NCI-H524 treated with DMSO at 0.1 percent for 48 hours (cell line): ENCODE measurements around the gene TJP3.

Source experiments
- DNase-seq: peaks from one replicate; lab custom pipeline; 2025; lab: John Stamatoyannopoulos, UW

TJP3 gene

GRCh38 chr19:3712663-3713611, 4.8 kb downstream of the TJP3 start:
- DNase-seq: no peak

- DNase-seq: no peak
These were observed 8.0 kb downstream of the TJP3 start for GRCh38 chr19:3716147-3716668.

GRCh38 chr19:3719868-3720267, 11.7 kb downstream of the TJP3 start:
- no peak for DNase-seq

GRCh38 chr19:3720349-3720917, 12.2 kb downstream of the TJP3 start:
- DNase-seq: no peak

- DNase-seq: no peak
These were observed 13.1 kb downstream of the TJP3 start for GRCh38 chr19:3721131-3721886.

- no peak for DNase-seq
These were observed 13.8 kb downstream of the TJP3 start for GRCh38 chr19:3721887-3722442.

- DNase-seq: no peak
These were observed 14.4 kb downstream of the TJP3 start for GRCh38 chr19:3722443-3723109.

GRCh38 chr19:3723110-3723488, 14.9 kb downstream of the TJP3 start:
- DNase-seq: no peak

GRCh38 chr19:3723883-3724282, 15.7 kb downstream of the TJP3 start:
- DNase-seq: peak; percentile 87

GRCh38 chr19:3725121-3725520, 16.9 kb downstream of the TJP3 start:
- DNase-seq: no peak

- DNase-seq: peak; percentile 24
These were observed 17.6 kb downstream of the TJP3 start for GRCh38 chr19:3725640-3726310.

- DNase-seq: no peak
These were observed 22.3 kb downstream of the TJP3 start for GRCh38 chr19:3730457-3730958.

- no peak for DNase-seq
These were observed 23.9 kb downstream of the TJP3 start for GRCh38 chr19:3732108-3732507.

GRCh38 chr19:3733549-3734309, 25.5 kb downstream of the TJP3 start:
- DNase-seq: no peak

- no peak for DNase-seq
These were observed 26.1 kb downstream of the TJP3 start for GRCh38 chr19:3734310-3734600.

- DNase-seq: no peak
These were observed 28.0 kb downstream of the TJP3 start for GRCh38 chr19:3736106-3736724.

GRCh38 chr19:3737487-3738205, 29.5 kb downstream of the TJP3 start:
- DNase-seq: no peak

- no peak for DNase-seq
These were observed 30.5 kb downstream of the TJP3 start for GRCh38 chr19:3738477-3739220.
